Measurements from ENCODE around the gene CXCR5. TPM values are rescaled to one million over a fixed set of nuclear protein-coding genes. Genes with fewer than 3 reads are reported as not detected.

The CXCR5 gene
- total and polyA plus RNA-seq, 2 of the 4 experiments (the other 2 are of a cell fraction), result not detected

DNA sequence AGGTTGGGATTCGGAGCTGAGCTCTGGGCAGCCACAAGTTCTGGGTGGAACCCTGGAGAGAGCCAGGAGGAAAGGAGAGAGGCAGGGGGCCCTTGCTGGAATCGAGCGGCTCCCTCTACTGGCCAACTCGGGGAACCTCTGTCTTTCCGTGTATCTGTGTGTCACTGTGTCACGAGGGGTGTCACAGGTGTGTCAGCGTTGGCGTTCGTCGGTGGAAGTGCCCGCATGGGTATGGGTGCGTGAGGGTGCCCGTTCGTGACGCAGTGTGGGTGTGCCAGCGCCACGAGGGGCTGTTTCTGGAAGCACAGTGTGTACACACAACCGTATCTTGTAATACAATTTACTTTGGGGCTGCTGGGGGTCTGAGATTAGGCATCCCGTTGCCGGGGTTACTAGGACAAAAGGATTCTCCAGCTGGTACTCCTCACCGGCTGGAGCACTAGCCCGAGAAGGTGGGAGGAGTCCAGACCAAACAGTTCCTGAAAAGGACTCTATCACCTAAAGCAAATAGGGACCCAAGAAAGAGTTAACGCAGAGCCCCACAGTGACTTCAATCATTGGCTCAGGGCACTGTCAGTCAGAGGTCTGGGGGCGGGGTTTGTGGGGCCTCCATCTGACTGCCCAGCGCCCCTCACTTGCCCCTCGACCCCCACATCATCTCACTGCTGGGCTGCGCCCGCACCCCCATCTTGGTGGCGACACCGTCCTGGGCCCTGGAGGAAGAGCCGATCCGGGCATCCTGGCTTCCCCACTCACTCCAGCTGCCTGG lies 44.6 kb downstream of the CXCR5 start:
- CTCF ChIA-PET, result interaction anchor here (0.5 to 1.4 kb wide), 10 partner anchors 10 to 247 kb away, joined by 3 to 15 read pairs (median 3); no protein-coding TSS in a partner anchor
- dilution Hi-C loops (cut with HindIII; ENCODE audit: low sequenced_read_pairs, unreplicated experiment), result no loop called here
- ATAC-seq (ENCODE audit: low read depth) (peak; percentile 68), DNase-seq (peak; percentile 92)
- no peak overlapping the region for H3K14ac ChIP-seq (replicated peaks; ENCODE audit: low read depth, low read length)
- peak overlapping the region; percentile 70 for H2BK5ac ChIP-seq (ENCODE audit: low read depth, low read length, poor library complexity, severe bottlenecking)
- H3K4me2 ChIP-seq (ENCODE audit: low read depth, low read length), result peak overlapping the region; percentile 80
- 0% methylated on average over 1 of the region's 32 CpGs; no CpG with 5 or more reads in 1 of the 2 experiments for WGBS, 2 experiments (ENCODE audit: extremely low coverage in 2 of 2, insufficient read length in 1 of 2)
- H3K56ac ChIP-seq (ENCODE audit: extremely low read depth, insufficient read depth, low read length), result no peak overlapping the region
- H3K4me3 ChIP-seq (ENCODE audit: insufficient read depth, low read depth, low read length), result peak overlapping the region; percentile 69
- no peak overlapping the region; the same call in 1 of the 2 replicates for H3K18ac ChIP-seq (ENCODE audit: low read depth, low read length)
- no peak overlapping the region for H2BK15ac ChIP-seq (ENCODE audit: low read depth, low read length)
- 0 out of 2 replicates have a peak overlapping the region, but pooled peaks have one; percentile 26 for H4K91ac ChIP-seq (ENCODE audit: insufficient read depth, low read depth, low read length)
- peak overlapping the region; percentile 59; the same call in 1 of the 2 replicates for H2BK120ac ChIP-seq (ENCODE audit: low read depth, low read length)
- H3K9me1 ChIP-seq (ENCODE audit: insufficient read depth, low read length), result no peaks in the 10 kb centered on the region
- H3K36me3 ChIP-seq (ENCODE audit: control insufficient read depth, insufficient read depth, low read length), result no peaks in the 10 kb centered on the region
- peak overlapping the region; percentile 88 for H3K27ac ChIP-seq (ENCODE audit: insufficient read depth, low read length)
- H4K5ac ChIP-seq (ENCODE audit: low read depth, low read length), result no peak overlapping the region
- POLR2A ChIA-PET (ENCODE audit: unreplicated experiment), result no interaction called here
- H2AFZ ChIP-seq (replicated peaks; ENCODE audit: low read length, poor library complexity), result peak overlapping the region; percentile 97
- in situ Hi-C loops (cut with MboI; ENCODE audit: low sequenced_read_pairs), result no loop called here
- intact Hi-C loops (cut with micrococcal nuclease), result loop anchor here (1.0 kb wide), 4 partner anchors 21 to 269 kb away; partner anchors contain the start of gene DDX6
- H4K8ac ChIP-seq (ENCODE audit: low read depth in 2 of 2, low read length in 2 of 2), result peak overlapping the region in 1 of 2 experiments; percentile 72; a peak in 1 of 4 replicates
- peaks cover 18% of the 10 kb centered on the region for H4K20me1 ChIP-seq (ENCODE audit: insufficient read depth, low read length)
- H2BK20ac ChIP-seq (ENCODE audit: low read depth, low read length), result peak overlapping the region; percentile 22; the same call in 1 of the 2 replicates
- peak overlapping the region; percentile 77 for H3K4ac ChIP-seq (ENCODE audit: low read depth, low read length)
- H3K9ac ChIP-seq (ENCODE audit: low read depth, low read length), result peak overlapping the region; percentile 75
- TF ChIP-seq RAD21 (IDR thresholded peaks at IDR 0.05; ENCODE audit: low read length) (peak; percentile 81), SMC3 (IDR thresholded peaks at IDR 0.05; ENCODE audit: low read depth, low read length) (peak; percentile 78), NFE2L2 (IDR thresholded peaks at IDR 0.05; ENCODE audit: low read depth, low read length) (no peak), CHD1 (IDR thresholded peaks at IDR 0.05; ENCODE audit: low read depth, low read length) (no peak), BHLHE40 (IDR thresholded peaks at IDR 0.05; ENCODE audit: low read depth, low read length) (peak; percentile 20; the same call in 1 of the 2 replicates), MAZ (IDR thresholded peaks at IDR 0.05; ENCODE audit: borderline replicate concordance, low read depth, low read length) (peak; percentile 85; the same call in 1 of the 2 replicates), RCOR1 (IDR thresholded peaks at IDR 0.05; ENCODE audit: insufficient replicate concordance, low read length) (peak; percentile 16)
- TF ChIP-seq, protein P1, sequence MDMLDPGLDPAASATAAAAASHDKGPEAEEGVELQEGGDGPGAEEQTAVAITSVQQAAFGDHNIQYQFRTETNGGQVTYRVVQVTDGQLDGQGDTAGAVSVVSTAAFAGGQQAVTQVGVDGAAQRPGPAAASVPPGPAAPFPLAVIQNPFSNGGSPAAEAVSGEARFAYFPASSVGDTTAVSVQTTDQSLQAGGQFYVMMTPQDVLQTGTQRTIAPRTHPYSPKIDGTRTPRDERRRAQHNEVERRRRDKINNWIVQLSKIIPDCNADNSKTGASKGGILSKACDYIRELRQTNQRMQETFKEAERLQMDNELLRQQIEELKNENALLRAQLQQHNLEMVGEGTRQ (IDR thresholded peaks at IDR 0.05; ENCODE audit: low read depth, low read length), result peak; percentile 81
- TF ChIP-seq, protein P2, sequence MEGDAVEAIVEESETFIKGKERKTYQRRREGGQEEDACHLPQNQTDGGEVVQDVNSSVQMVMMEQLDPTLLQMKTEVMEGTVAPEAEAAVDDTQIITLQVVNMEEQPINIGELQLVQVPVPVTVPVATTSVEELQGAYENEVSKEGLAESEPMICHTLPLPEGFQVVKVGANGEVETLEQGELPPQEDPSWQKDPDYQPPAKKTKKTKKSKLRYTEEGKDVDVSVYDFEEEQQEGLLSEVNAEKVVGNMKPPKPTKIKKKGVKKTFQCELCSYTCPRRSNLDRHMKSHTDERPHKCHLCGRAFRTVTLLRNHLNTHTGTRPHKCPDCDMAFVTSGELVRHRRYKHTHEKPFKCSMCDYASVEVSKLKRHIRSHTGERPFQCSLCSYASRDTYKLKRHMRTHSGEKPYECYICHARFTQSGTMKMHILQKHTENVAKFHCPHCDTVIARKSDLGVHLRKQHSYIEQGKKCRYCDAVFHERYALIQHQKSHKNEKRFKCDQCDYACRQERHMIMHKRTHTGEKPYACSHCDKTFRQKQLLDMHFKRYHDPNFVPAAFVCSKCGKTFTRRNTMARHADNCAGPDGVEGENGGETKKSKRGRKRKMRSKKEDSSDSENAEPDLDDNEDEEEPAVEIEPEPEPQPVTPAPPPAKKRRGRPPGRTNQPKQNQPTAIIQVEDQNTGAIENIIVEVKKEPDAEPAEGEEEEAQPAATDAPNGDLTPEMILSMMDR (conservative IDR thresholded peaks at IDR 0.05; ENCODE audit: low read depth, low read length), result peak; percentile 88
- H3K9me3 ChIP-seq (ENCODE audit: control insufficient read depth, insufficient read depth, low read length), result no peaks in the 10 kb centered on the region
- BruUV-seq (replicated peaks), result no TSS peak
- peak overlapping the region; percentile 85; the same call in 1 of the 2 replicates for H2AK5ac ChIP-seq (ENCODE audit: low read depth, low read length)
- H3K4me1 ChIP-seq (ENCODE audit: control insufficient read depth, insufficient read depth, low read length), result peaks cover 3% of the 10 kb centered on the region; the same call in 1 of the 2 replicates
- no peak overlapping the region for H3K23ac ChIP-seq (ENCODE audit: low read depth, low read length)
- peaks cover 0 to 24% of the 10 kb centered on the region in 2 experiments; a peak in 2 of 4 replicates for H3K79me1 ChIP-seq (ENCODE audit: low read depth in 1 of 2, low read length in 2 of 2)
- H2AK9ac ChIP-seq (replicated peaks; ENCODE audit: low read depth, low read length, poor library complexity), result peak overlapping the region; percentile 96
- H3K27me3 ChIP-seq (ENCODE audit: control insufficient read depth, insufficient read depth, low read length), result no peaks in the 10 kb centered on the region
